ENCODE data around the gene DDX42.
"Not testable (repeated sequence)": the region's sequence is repeated elsewhere in the genome, so short reads cannot be mapped to it uniquely, and the experiment has no call there.

DDX42 gene

DNA sequence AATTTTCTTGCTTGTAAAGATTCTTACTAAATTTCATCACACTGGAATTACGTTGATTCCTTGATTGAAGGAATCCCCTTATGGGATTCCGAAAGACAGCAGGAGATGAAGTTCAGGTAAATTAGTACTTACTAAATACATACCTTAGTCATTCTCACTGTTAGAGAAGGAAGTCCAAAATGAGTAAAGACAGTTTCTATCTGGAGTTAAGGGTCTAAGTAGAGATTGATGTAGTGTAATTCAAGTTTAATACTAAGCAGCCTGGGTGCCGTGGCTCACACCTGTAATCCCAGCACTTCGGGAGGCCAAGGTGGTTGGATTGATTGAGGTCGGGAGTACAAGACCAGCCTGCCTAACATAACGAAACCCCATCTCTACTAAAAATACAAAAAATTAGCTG is 9.6 kb downstream of the DDX42 start:
- no peak for DNase-seq

DNA sequence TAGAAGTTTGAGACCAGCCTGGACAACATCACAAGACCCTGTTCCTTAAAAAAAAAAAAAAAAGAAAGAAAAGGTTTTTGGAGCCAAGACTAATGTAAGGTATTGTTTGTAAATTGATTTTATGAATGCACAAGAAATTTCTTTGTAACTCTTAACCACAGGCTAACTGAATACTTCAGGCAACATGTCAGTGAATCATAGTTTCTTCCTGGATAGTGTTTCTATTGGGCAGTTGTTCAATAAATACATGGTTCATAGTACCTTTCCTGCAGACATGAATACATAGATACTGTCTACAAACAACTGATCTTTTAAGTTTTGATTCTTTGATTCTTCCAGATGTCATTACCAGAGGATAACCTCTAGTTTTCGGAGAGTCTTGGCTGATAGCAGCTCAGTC is 11.6 kb downstream of the DDX42 start:
- DNase-seq = no peak

DNA sequence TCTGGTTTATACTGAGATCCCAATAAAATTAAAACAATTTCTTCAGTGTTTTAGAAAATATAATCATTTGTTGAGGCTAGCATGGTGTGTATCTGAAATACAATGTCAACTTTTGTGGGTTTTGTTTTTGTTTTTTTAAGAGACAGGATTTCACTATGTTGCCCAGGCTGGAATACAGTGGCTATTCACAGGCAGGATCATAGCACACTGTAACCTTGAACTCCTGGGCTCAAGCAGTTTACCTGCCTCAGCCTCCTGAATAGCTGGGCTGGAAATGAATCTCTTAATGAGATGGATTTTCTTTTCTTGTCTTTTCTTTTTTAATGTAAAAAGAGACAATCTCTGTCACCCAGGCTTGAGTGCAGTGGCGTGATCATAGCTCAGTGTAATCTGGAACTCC is 12.1 kb downstream of the DDX42 start:
- DNase-seq = no peak

DNA sequence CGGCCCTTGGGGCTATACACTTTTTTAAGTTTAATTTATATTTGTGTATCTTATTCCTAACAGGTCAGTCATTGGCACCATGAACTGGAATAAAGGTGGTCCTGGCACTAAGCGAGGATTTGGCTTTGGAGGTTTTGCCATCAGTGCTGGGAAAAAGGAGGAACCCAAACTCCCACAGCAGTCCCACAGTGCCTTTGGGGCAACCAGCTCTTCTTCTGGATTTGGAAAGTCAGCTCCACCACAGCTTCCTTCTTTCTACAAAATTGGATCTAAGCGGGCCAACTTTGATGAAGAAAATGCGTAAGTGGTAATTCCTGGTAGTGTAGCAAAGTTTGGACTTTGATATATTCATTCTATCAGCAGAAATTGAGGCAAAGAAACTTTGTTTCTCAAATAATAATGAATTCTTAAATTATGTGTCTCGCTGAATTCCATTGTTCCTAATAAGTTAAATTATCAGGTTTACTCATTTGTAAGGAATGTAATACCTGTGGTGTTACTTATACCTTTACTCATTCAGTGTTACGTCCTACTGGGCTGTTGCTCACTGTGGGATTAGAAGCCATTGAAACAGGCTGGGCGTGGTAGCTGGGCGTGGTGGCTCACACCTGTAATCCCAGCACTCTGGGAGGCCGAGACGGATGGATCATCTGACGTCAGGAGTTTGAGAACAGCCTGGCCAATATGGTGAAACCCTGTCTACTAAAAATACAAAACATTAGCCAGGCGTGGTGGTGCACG is 13.2 kb downstream of the DDX42 start:
- DNase-seq = no peak

DNA sequence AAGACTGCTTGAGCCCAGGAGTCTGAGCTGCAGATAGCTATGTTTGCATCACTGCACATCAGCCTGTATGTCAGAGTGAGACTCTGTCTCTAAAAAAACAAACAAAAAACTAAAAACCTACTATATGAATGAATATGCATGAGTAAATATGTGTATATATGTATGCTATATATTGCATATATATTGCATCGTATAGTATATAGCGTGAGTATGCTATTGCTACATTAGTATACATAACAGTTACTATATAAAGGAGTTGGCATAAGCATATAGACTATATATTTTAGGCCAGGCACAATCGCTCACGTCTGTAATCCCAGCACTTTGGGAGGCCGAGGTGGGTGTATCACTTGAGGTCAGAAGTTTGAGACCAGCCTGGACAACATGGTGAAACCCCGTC is 16.1 kb downstream of the DDX42 start:
- DNase-seq = no peak

DNA sequence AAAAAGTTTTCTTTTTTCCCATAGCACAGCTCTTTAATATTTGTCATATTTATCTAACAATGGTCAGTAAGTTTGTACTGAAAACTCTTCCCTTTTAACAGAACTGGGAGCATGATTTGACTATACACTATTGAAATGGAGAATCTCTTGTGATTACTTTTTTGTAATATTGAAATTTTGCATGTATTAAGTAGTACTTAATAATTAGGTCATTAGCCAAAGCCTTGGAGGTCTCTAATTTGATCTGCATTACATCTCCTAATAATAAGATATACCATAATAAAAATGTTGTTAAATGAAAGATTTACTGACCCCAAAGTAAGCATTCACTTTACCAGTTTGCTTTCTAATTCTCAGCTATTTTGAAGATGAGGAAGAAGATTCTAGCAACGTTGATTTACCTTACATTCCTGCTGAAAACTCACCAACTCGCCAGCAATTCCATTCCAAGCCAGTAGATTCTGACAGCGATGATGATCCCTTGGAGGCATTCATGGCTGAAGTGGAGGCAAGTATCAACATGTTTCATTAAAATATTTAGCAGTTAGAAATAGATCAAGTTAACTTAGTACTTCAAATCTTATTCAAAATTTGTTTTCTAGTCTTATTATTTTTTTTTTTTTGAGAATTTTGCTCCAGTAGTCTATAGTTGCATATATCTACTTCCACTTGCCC is 18.2 kb downstream of the DDX42 start:
- DNase-seq = no peak

DNA sequence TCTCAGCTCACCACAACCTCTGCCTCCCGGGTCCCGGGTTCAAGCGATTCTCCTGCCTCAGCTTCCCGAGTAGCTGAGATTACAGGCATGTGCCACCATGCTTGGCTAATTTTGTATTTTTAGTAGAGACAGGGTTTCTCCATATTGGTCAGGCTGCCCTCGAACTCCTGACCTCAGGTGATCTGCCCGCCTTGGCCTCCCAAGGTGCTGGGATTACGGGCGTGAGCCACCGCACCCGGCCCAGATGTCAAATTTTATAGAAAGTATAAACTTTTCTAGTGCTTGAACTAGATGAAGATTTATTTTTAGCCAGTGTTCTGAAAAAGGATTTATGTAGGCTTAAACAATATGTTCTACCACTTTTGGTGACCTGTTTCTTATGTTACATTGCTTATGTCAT is 22.4 kb downstream of the DDX42 start:
- DNase-seq = not testable (repeated sequence)

DNA sequence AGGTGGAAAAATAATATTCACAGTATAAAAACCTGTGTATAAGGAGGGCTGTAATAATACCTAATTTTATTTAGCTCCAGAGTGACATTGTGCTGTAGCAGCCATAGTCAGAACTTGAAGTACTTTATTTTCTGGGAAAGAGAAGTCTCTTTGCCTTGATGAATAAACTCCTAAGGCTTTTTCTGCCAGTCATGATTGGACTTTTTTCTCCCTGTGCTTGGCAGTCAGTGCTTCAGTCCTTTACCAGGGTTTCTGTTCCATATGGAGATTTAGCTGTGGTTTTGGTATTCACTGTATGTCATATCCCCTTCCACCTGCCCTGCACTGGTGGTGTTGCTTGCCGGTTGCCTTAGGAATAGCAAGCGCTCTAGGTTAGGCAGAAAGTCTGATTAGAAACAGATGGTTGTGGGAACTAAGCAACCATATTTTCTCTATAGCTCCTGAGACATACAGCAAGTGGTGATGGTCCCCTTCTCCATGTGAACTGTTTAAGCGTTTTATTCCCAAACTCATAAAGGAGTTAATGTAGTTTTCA is 24.7 kb downstream of the DDX42 start:
- no peak for DNase-seq

DNA sequence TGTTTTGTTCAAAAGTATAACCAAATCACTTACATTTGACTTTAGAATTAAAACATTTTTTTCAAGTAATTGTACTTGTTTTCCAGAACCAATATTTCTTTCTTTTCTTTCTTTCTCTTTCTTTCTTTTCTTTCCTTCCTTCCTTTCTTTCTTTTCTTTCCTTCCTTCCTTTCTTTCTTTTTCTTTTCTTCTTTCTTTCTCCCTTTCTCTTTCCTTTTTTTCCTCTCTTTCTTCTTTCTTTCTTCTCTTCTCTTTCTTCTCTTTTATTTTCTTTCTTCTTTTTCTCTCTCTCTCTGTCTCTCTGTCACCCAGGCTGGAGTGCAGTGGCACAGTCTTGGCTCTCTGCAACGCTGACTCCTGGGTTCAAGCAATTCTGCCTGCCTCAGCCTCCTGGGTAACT is 26.8 kb downstream of the DDX42 start:
- DNase-seq = no peak

DNA sequence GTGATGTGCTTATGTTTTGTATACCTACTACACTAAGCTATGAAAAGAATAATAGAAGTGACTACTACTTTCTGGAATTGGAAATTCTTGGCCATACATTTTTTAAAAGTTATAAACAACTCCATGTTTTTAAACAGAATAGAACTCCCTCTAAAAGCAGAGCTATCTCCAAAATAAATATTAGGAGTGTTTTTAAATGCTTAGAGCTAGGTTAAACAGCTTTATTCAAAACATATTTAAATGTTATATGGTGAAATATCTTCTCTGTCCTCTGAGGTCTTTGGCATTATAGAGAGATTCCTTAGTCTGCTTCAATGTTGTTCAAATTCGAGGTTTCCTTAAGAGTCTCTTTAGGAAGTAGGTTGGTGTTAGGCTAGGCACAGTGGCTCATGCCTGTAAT is 30.4 kb downstream of the DDX42 start:
- DNase-seq = no peak

DNA sequence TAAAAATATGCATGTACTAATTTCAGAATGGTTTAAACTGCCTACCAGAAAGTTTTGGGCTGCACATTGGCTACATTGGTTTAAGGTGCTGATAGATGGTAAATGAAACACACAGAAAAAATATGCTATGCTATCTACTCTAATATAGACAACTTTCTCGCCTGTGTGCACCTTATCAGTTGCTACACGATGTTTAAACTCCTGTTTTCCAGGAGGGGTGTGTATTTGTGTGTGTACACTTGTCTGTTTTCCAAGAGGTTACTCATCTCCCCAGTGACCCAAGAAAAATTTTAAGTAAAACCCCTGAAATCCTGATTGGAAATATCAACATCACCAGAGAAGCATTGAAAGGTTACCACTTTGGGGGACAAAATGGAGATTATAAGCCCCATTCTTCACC is 31.6 kb downstream of the DDX42 start:
- DNase-seq = no peak

DNA sequence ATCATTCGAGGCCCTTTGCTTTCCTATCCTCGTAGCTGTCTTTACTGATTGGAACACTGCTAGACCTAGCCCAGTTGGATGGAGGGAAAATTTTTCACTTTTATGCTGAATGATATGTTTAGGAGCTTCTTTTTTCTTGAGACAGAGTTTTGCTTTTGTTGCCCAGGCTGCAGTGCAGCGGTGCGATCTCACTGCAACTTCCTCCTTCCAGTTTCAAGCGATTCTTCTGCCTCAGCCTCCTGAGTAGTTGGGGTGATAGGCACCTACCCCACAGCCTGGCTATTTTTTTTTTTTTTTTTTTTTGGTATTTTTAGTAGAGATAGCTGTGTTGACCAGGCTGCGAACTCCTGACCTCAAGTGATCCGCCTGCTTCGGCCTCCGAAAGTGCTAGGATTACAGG is 36.0 kb downstream of the DDX42 start:
- no peak for DNase-seq

DNA sequence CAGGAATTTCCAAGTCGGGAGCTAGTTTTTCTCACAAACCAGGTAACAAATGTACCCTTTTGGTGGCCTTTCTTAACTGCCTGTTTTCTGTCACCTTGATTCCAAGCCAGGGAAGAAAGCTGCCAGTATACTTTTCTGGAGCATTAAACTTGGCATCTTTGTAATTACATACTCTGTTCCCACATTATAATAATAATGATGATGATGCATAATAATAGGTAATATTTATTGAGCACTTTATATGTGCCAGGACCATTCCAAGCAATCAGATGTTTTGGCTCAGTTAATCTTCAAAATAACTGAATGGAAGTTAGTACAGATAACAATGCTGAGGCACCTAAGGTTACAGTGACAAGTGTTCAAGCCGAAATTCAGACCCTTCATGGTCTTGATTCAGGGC is 42.2 kb downstream of the DDX42 start:
- DNase-seq = no peak

DNA sequence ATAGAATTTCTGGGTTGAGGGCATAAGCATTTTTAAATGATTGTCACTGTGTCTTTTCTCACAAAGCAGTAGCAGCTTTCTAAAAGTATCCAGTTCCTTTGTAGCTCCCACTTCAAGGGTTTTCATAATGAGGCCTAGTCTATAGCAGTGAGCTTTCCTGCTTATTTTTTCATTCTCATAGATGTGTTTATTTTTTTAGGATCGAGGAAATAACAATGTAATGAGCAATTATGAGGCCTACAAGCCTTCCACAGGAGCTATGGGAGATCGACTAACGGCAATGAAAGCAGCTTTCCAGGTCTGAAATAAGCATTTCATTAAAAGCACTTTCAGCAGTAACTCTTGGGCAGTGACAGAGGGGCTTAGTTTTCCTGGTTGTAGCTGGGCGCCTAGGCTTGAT is 42.7 kb downstream of the DDX42 start:
- DNase-seq = no peak

DNA sequence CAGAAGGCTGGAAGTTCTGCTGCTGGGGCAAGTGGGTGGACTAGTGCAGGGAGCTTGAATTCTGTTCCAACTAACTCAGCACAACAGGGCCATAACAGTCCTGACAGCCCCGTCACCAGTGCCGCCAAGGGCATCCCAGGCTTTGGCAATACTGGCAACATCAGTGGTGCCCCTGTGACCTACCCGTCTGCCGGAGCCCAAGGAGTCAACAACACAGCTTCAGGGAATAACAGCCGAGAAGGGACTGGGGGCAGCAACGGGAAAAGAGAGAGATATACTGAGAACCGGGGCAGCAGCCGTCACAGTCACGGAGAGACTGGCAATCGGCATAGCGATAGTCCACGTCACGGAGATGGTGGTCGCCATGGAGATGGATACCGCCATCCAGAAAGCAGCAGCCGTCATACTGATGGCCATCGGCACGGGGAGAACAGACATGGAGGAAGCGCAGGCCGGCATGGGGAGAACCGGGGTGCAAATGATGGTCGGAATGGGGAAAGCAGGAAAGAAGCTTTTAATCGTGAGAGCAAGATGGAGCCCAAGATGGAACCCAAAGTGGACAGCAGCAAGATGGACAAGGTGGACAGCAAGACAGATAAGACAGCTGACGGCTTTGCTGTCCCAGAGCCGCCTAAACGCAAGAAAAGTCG is 43.9 kb downstream of the DDX42 start:
- DNase-seq = no peak

DNA sequence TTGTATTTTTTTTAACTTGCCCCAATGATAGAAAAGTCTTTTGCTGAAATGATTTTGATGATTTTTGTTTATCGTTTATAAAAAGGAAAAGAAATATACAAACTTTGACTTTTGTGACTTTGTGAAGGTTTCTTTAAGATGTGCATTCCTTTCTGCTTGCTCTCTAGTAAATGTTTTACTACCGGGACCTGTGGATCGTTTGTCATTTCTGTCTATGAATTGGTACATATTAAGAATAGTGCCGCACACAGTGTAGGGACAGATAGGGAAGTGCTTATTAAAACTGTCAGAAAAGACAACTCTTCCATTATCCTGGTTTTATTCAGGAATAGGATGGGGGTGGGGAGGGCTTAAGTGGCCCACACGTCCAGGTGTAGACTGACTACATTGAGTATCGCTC is 45.2 kb downstream of the DDX42 start:
- DNase-seq = no peak

DNA sequence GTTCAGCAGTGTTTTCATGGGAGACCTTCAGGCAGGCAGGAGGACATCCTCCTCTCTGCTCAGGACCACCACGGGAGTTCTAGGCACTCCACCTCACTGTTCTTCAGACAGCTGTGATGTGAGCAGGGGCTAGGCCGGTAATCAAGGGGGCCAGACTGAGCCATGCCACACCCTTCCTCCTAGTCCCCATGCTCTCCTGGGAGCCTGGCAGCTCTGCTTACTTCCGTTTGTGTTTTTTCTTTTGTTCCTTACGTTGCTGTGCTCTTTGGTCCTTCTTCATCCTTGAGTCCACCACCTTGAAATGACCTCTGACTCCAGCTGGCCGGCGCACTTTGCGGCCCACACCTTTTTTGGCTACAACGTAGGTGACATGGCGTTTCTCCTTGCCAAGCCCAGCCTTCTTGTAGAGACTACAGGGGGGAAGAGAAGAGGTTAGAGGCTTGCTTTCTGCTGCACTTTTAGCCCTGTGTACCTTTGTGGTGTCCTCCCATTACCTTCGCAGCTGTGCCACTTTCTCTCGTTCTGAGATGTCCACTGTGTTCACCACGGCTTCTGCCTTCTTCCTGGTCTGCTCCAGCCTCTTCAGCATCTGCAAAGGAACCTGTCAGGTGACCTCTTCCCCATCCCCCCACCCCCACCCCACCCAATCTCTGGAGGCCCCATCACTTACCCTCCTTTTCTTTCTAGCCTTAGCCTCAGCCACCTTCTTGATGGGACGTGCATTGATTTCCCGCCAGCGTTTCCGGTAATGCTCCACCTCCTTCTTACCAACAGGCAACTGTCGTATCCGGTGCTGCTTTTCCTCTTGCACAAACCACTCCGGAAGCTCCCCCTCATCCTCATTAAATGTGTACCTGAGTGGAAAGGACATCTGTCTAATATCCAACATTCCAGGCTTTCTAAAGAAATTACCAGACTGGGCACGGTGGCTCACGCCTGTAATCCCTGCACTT is 45.9 kb downstream of the DDX42 start:
- DNase-seq = no peak

DNA sequence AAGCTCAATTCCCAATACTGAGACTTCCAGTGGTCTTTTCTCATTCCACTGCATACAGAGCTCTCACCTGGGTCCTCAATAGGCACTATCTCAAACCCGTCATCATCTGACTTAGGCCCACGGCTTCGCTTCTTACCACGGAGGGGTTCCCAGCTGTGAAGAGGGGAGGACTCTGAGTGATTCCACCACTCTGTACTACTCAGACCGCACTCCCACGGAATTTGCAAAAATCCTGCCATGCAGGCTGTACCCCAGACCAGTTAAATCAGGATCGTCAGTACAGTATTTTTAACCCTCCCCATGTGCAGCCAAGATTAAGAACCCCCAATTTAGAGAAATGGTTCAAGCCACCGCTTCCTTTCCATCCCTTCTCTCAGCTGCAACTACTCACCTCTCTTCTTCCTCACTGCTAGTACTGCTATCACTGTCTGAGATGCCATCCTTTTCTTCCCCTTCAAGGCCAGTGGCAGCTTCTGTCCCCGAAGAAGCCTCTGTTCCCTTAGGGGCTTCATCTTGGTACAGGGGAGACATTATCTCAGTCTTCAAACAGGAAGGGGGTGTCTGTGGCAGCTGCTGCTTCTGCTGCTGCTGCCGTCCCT is 47.1 kb downstream of the DDX42 start:
- DNase-seq = no peak

DNA sequence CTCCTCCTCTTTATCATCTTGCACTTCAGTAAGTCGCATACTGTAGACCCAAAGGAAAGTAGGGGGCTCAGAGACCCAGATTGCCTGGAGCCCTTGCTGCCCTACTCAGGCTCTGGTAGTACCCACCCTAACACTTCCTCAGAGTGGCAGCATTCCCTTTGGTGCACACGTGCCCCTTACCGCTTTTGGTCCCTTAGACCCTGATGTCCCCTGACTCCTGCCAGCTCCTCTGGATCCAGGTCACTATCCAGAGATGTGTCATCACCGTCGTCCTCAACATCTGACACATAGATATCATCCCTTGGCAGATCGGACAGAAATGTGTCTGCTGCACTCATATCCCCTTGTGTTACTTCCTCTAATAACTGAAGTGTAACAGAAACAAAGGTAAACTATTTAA is 47.8 kb downstream of the DDX42 start:
- DNase-seq = no peak

DNA sequence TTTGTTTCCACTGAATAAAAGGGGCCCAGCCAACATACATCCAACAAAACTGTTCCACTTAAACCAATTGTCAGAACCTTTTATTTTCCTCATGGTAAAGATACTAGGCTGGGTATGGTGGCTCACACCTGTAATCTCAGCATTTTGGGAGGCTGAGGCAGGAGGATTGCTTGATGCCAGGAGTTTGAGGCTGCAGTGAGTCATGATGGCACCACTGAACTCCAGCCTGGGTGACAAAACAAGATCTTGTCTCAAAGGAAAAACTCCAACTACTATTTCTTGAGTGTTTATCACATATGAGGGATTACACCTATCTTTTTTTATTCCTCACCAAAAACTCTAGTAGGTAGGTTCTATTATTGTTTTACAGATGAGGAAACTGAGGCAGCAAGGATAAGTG is 48.6 kb downstream of the DDX42 start:
- no peak for DNase-seq

DNA sequence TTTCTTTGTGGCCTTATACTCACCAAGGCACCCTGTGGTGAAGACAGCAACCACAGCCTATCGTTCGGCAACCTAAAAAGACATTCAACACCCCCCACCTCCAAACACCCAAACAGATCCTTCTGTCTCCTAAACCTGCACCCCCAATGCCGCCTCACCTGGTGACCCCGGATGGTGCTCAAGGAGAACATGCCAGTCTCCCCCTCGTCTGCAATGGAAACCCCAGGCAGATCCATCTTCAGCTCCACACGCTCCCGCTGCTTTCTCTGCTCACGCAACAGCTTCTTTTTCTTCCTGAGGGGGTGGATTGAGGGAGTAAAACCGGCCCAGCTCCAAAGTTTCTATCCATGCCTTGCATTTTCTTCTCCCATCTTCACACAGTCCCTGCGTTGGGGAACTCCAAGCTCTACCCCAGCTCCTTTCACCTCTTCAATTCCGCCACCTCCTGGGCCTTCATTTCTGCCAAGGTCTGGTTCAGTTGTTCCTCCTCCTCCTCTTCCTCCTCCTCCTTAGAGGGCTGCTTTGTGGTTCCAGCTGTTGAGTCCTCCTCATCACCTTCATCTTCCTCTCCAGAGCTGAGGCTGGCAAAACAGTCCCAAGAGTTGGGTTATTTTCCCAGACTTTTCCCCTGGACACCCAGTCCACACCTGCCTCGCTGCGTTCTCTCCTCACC is 49.8 kb downstream of the DDX42 start:
- no peak for DNase-seq

DNA sequence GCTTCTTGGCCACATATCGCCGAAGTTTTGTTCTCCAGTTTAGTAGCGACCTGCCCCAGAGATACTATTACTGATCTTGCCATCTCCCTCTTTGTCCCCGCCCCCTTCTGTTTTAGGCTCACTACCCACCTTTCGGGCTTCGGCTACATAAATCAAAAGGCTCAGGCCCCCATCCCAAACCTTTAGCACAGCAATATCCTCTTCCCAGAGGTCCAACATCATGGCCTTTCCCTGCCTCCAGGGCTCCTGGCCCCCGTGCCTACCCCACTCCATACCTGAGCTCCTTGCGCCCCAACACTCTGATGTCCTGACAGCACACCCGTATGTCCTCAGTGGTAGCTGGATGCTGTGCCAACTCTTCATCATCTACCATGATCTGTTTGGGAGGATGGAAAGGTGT is 50.4 kb downstream of the DDX42 start:
- DNase-seq = no peak
